HG02763 (cell line): ENCODE measurements around the gene RFC3.

ENCODE experiments used
- ATAC-seq: cut with Tn5 transposase; IDR thresholded peaks from one replicate; pipeline ENCODE4 v1.9.1; 2021; ENCODE audit warnings: mild to moderate bottlenecking, moderate library complexity; ENCODE audit not compliant: unreplicated experiment

RFC3 gene

DNA sequence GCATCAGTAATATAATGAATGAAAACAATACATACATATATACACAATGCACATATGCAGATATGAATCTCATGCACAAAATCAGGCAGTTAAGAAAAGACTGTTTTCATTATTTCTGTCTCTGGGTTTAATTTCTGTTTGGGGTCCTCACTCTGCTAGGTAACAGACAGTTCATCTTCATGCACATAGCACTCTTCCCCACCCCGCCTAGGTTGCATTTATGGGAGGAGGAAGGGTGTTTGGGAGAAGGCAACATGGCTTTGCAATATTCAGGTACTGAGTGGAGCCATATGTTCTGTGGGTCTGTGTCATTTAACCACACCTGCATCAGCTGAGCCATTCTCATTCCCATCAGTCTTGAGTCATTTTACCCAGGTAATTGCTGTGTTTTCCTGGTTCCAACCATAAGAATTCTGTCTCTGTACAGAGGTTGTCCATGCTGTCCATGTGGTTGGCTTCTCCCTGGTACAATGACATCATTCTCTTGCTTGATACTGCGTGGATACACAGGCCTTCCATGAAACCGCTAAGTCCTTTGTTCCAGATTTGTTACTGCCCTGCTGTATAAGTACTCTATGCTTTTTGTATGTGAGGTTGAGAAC is 45.3 kb downstream of the RFC3 start:
- ATAC-seq, result no peak

DNA sequence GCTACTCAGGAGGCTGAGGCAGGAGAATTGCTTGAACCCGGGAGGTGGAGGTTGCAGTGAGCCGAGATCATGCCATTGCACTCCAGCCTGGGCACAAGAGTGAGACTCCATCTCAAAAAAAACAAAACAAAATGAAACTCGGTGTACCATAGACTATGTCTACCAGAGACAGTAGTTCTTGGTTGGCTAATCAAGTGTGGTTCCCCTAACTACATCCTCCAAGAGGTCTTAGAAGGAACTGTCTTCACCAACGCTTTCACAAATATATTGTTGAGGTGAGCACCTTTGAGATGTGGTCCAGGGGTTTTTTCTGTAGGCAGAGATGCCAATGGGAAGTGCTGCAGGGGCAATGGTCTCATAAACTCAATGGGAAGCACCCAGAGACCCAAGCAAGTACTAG is 48.0 kb downstream of the RFC3 start:
- peak; percentile 78 for ATAC-seq

DNA sequence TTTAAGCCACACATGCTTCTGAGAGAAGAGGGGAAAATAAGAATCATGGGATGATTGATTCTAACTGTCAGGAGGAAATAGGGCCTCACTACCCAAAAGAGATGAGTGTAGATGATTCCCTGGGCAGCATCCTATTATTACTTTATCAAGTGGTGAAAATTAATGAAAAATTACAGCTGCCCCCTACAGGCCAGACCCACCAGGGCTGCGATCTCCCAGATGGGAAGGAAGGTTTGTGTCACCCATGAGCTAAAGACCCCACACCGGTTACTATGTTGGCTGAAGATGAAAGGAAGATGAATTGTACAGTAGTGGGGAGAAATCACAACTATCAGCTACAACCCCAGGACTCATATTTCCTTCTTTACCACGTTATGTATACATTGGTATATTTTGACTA is 49.5 kb downstream of the RFC3 start:
- ATAC-seq, result no peak

DNA sequence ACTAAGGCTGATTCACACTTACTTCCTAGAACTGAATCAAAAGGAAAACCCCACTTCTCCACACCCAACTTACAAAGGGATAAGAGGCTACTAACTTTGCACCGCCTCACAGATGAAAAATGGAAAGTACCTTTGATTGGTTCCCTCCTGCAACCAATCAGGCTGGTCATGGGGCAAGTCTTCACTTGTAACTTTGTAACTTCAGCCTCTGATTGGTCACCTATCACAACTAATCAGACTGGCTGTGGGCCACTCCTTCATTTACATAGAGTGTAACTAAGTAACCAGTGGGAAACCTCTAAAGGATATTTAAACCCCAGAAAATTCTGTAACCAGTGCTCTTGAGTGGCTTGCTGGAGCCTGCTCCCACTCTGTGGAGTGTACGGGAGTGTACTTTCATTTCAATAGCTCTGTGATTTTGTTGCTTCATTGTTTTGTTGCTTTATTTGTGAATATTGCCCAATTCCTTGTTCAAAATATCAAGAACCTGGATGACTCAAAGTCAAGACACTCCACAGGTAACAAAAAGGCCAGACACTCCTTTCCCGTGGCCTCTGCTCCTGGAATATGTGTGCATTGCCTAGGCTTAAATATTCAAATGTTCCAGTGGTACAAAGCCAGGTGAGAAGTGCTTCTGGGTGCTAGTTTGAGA is 50.5 kb downstream of the RFC3 start:
- no peak for ATAC-seq

DNA sequence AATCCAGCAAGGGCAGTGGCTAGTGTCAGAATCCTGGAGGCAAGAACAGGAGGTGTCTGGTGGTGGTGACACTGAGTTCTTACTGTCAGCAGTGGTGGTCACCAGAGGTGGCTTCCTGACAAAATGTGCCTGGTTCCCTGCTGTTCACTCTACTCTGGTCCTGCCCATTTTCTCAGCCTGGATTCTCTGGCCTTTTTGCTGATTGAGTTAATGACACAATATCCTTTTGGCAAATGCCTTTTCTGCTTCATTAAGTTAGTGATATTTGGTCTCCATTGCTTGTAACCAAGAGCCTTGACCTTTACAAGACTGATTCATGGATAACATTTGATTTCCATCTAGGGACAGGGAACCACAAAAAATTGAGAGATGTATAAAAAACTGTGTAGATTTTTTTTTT is 51.1 kb downstream of the RFC3 start:
- ATAC-seq, result no peak

DNA sequence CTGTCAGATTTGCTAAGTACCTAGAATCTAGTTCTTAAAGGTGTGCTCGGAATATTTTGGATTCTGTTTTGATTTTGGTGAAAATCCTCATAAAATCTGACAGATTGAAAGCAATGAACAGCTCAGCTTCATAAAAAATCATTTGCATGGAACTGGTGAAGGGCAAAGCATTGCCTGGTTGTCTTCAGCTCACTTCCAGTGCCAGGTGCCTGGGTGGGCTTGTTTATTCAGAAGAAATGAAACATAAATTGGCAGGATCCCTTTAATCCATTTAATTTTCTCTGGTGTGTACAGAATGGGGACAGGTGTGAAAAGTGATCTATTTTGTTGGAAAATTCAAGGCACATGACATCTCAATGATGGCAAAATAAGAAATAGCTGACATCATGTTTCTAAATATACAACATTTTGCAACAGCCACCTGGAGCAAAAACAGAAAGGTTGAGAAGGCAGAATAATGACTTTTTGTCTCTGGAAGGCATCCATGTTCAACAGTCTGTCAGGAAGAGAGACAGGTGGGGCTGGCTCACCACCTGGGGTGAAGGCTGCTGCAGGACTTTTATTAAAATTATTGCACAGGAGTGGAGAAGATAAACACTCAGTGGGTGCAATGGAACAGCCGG is 52.2 kb downstream of the RFC3 start:
- no peak for ATAC-seq

DNA sequence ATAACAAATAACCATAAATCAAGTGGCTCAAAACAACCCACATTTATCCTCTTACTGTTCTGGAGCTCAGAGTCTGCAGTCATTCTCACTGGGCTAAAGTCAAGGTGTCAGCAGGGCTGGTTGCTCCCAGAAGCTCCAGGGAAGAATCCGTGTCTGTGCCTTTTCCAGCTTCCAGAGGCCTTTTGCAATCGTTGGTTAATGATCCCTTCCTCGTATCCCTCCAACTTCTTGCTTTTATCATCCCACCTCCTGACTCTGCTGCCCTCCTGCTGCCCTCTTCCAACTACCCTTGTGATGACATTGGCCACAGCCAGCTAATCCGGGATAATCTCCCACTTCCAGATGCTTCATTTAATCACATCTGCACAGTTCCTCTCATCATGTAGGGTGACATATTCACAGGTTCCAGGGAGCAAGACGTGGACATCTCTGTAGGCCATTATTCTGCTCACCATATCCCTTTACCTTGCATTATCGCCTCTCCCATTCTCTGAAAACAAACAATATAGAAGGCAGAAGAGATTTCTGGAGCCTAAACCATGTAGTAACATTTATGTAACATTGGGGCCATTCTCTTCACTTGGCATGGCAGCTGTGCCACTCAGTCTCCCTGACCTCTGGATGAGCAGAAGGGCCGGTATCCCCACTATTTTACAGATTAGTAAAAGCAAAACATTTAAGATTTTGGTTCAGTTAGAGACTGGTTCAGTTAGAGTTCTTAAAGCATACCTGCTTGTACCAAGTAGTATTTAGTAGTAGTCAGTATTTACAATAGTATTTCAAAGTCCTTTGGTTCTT is 53.5 kb downstream of the RFC3 start:
- ATAC-seq, result no peak

DNA sequence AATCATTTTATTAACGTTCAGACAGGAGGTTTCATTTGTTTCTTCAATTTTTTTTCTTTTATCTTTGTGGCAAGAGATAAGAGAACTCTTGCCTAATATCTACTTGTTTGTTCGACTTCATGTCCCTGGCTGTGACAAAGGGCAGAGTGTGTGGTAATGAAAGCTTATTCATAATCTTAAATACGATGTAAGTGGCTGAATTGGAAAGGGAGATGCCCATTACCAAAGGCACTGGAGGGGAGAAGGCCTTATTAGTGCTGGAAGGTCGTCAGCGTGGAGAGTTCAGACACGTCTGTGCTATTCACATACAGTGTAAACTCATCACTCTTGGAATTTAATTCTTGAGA is 54.0 kb downstream of the RFC3 start:
- ATAC-seq, result no peak

DNA sequence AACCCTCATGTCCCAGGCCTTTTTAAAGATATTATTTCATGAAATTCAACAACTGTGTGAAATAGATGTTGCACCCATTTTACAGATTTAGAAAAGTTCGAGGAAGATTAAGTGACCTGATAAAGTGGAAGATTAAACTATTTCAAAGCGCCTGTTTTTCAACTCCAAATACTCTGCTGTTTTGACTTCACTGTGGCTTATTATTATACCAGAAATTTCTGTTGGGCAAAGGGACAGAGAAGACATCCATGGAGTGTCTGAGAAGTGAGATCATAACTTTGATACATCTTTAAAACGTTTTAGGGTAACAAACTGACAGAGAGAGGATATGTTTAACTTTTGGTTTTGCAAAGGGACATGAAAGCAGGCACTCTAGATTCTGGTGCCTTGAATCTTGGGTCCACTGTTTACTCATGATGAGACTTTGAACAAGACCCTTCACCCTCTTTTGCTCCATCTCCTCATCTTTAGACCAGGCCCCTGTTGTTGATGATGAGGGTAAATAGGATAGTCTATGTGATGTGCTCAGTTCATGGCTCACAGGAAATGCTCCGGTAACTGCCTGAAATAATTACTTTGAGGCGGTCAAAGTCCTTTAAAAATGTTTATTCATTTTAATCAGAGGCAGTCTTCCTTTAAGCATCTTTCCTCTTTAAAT is 55.4 kb downstream of the RFC3 start:
- ATAC-seq, result no peak

DNA sequence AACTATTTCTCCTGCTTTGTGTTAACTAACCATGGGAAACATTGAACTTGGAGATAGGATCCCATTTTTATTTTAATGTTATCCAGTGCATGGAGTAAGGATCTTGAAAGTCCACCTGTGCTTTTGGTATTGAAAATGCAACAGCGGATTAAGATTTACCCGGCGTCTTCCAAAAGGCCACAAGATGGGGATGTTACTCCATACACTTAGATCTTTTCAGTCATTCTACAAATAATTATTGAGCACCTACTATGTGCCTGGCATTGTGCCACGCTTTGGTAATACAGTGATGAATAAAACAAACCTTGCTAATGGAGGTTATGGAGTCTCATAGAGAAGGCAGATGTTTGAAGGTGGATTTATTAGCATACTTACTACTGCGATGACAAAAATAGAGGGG is 56.9 kb downstream of the RFC3 start:
- no peak for ATAC-seq

DNA sequence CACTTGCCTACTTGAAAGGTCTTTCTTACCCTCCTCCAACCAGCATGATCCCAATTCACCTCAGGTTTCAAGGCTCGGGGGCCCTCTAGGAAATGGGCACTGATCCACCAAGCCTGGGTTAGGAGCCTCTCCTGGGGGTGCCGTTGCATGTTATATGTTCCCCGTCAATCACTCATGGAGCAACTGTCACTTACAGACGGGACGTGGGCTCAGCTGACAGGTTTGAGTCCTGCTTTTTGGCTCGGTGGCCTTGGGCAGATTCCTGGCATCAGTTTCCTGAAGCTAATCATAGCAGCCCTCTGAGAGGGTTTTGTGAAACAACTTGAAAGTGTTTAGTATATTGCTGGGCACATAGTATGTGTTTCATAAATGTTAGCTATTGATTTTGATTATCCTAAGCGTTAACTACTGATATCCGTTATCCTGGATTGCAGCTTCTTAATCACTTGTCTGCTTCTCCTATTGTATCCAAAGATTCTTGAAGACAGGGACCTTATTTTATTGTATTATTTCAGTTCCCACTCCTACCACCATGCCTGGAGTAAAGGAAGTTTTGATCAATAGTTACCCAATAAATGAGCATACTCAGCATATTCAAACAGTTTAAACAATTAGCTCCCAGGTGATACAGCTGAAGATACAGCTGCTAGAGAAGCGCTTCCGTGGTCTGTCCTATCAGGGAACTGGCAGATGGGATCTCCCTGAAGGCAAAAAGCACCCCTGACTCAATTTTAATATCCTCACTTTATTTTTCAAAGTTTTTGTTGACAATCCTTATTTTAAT is 57.9 kb downstream of the RFC3 start:
- no peak for ATAC-seq

DNA sequence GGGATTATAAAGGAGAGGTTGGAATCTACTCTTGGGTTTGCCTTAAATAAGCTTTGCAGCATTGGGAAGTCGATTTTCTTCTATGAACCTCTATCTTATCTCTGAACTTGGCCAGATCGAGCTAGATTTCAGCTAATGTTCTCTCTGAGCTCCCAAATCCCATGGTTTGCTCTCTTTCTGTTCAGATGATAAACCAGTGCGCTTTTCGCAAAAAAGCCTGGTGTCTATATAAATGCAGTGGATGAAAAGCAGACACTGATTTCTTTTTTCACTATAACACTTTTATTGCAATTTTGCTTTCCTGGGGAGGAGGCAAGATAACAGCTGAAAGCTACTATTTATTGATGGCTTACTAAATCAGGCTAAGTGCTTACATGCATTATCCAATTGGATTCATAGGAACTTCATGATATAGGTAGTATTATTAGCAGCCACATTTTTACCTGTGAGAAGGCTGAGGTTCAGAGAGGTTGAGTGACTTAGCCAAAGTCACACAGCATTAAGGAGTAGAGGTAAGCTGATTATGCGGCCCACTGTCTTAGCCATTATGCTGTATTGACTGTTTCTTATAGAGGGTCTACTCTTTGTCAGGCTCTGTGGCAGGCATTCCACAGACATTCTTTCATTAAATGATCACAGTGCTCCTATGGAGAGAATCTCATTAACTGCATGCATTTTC is 58.9 kb downstream of the RFC3 start:
- ATAC-seq, result no peak

DNA sequence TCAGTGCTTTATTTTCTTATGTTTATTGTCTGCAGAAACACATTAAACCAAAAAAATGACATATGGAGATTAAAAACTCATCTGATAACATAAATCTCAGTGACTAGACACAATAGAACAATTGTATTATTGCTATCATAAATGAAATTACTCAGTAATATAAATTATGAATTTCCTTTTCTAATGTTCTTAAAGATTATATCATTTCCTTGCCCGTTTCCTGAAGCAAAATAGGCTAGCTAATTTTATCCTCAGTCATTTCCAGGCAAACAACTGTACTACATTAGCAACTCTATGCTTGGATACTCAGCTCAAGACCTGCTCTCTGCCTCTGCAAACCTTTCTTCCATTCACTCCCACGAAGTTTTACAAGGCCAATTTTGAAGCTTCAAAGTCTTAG is 61.2 kb downstream of the RFC3 start:
- ATAC-seq, result no peak

DNA sequence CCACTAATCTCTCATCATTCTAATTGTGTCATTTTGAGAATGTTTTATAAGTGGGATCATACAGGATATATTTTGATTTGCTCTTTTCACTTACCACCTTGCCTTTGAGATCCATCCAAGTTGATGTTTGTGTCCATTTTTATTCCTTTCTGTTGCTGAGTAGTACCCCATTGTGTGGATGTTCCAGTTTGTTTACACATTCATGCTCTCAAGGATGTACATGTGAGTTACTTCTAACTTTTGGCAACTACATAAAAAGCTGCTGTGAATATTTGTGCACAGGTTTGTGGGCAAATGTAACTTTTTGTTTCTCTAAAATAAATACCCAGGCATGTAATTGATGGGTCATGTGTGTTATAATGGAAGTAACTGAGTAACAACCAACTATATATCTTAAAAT is 64.9 kb downstream of the RFC3 start:
- ATAC-seq, result no peak

DNA sequence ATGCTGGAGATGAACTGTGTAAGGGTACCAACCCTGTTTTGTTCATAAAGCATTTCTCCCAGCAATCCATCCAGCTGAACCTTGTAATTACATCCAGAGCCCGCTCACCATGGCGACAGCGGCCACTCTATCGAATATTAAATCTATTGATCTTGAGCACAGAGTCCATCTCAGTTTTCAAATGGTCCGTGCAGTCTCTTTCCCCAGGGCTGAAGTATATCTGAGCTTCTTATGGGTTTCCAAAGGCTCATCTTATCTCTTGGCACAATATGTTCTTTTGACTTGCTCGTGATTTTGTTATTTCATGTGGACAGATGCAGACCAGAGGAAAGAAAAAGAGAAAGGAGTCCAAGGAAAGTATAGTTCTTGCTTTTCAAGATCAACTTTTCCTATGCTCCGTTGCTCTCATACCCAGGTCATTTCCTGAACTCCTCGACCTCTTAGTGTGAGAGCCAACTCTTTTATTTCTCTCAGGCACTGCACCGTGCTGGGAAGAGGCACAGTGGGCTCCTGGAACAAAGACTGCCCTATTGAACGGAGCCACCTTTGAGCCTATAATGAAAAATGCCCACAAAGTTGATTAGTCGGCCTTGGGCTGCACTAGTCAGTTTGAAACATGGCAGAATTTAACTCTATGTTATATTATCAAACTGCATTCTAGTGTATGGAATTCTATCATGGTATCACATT is 66.7 kb downstream of the RFC3 start:
- ATAC-seq, result no peak
